Body of pancreas (tissue), 4 donors: Measurements from ENCODE around the gene LMNA. TPM values are rescaled to one million over a fixed set of nuclear protein-coding genes. Genes with fewer than 3 reads are reported as not detected.
A peak's percentile ranks its signal among the peaks of the same experiment; 100 is the strongest.

Experiments used
- ATAC-seq: fragments of 150-250 bp; one replicate; pipeline ENCODE4 v1.9.1; 2016
- DNase-seq, 4 donors: peaks; one replicate each; pipeline ENCODE4 v3.0.0-alpha.2; 2019
- H3K27ac ChIP-seq, 4 donors: fragments of 200-600 bp; sonication (generic); 1 replicate in 3 of 4; 2 replicates in 1 of 4; pipeline versions ENCODE4 v1.5.1 to v1.6.1; 2016 to 2019; ENCODE audit warnings: mild to moderate bottlenecking in 1 of 4, mixed read lengths in 1 of 4, moderate library complexity in 1 of 4
- H3K27me3 ChIP-seq, 2 donors: fragments of 200-600 bp; sonication (generic); one replicate each; pipeline ENCODE4 v1.6.0; 2016; ENCODE audit warnings: mild to moderate bottlenecking in 1 of 2
- H3K36me3 ChIP-seq, 2 donors: fragments of 200-600 bp; sonication (generic); replicated peaks in 1 of 2; 2 replicates each; pipeline ENCODE4 v1.5.1; 2016; ENCODE audit warnings: low read depth in 2 of 2; ENCODE audit not compliant: insufficient read depth in 1 of 2
- H3K4me1 ChIP-seq: fragments of 200-600 bp; sonication (generic); one replicate; pipeline ENCODE4 v1.6.0; 2016
- H3K4me3 ChIP-seq, 2 donors: fragments of 200-600 bp; sonication (generic); 1 replicate in 1 of 2; 2 replicates in 1 of 2; pipeline ENCODE4 v1.5.1; 2016 to 2019
- H3K9me3 ChIP-seq, 3 donors: fragments of 200-600 bp; sonication (generic); 1 replicate in 2 of 3; 2 replicates in 1 of 3; pipeline ENCODE4 v1.5.1; 2016
- POLR2A ChIP-seq, 3 donors: fragments of 450-650 bp; IDR thresholded peaks; one replicate each; pipeline ENCODE4 v1.6.1; 2016; ENCODE audit warnings: antibody characterized with exemption in 3 of 3, mild to moderate bottlenecking in 2 of 3
- WGBS, 2 donors: methylation state at CpG; one replicate each; pipeline ENCODE4 v1.1.5; 2017; 5-methylcytosine and 5-hydroxymethylcytosine counted together
- intact Hi-C: fragments of 100-400 bp; cut with DNase I; formaldehyde crosslinking; loops from one replicate; pipeline ENCODE4 v1.15.1; 2023
- total RNA-seq, 2 donors: library from RNA; depleted of rRNA; stranded (reverse); fragments of >200 nt; gene quantifications; one replicate each; pipeline ENCODE4 v1.1.0, GENCODE V29; 2016
- TF ChIP-seq, protein P1 (sequence below), 7 experiments: fragments of 450-650 bp in 4 of 7; fragments of 200-600 bp in 3 of 7; sonication (generic) in 3 of 7; IDR thresholded peaks; one replicate each; pipeline ENCODE4 v1.5.1; 2016 to 2019; ENCODE audit warnings: antibody characterized with exemption in 7 of 7

LMNA gene
- total RNA-seq, 2 donors from 2014 or later: 152 to 186 TPM

- TF ChIP-seq, protein P1, sequence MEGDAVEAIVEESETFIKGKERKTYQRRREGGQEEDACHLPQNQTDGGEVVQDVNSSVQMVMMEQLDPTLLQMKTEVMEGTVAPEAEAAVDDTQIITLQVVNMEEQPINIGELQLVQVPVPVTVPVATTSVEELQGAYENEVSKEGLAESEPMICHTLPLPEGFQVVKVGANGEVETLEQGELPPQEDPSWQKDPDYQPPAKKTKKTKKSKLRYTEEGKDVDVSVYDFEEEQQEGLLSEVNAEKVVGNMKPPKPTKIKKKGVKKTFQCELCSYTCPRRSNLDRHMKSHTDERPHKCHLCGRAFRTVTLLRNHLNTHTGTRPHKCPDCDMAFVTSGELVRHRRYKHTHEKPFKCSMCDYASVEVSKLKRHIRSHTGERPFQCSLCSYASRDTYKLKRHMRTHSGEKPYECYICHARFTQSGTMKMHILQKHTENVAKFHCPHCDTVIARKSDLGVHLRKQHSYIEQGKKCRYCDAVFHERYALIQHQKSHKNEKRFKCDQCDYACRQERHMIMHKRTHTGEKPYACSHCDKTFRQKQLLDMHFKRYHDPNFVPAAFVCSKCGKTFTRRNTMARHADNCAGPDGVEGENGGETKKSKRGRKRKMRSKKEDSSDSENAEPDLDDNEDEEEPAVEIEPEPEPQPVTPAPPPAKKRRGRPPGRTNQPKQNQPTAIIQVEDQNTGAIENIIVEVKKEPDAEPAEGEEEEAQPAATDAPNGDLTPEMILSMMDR (IDR thresholded peaks at IDR 0.05): no peak
- no peak for TF ChIP-seq POLR2A (IDR thresholded peaks at IDR 0.05)
- H3K4me3 ChIP-seq: no peak overlapping the region
- no peaks in the 10 kb centered on the region for H3K9me3 ChIP-seq
- no peaks in the 10 kb centered on the region for H3K36me3 ChIP-seq
- ATAC-seq (no peak), DNase-seq (no peak)
- peaks cover 21% of the 10 kb centered on the region for H3K4me1 ChIP-seq
- H3K27ac ChIP-seq: peak overlapping the region in 3 of 4 donors; percentile 24 to 60 (median 39)
- no peaks in the 10 kb centered on the region for H3K27me3 ChIP-seq
- 77 to 91% methylated on average over 7 to 9 of the region's 9 CpGs for WGBS, 2 donors
- intact Hi-C loops: loop anchor here (2.0 kb wide), 1 partner anchor 33 kb away; no protein-coding TSS in a partner anchor
Measured at GRCh38 chr1:156097499-156098178, 16.9 kb upstream of the LMNA start.

DNA sequence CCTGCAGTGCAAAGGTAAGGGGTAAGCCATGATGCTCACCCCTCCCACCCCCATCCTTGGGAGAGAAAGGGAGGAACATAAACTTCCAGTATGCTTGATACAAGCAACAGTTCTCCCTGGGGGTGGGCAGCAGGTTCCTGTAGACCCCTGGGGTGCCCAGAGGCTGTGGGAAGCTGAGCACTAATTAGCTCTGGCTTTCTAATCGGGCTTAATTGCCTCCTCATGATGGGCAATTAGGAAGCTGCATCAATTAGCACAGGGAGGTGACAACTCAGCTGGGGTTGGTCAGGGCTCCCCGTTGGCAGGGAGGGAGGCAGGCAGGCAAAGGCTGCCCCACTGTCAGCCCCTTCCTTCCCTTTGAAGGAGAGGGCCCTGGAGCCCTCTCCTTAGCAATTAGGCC, 15.7 kb upstream of the LMNA start:
- Histone ChIP-seq H3K9me3 (no peaks in the 10 kb centered on the region), H3K27ac (no peak overlapping the region), H3K4me1 (peaks cover 32% of the 10 kb centered on the region), H3K27me3 (no peaks in the 10 kb centered on the region), H3K4me3 (no peak overlapping the region), H3K36me3 (no peaks in the 10 kb centered on the region)
- no peak for DNase-seq
- no peak for ATAC-seq
- WGBS, 2 donors: 83% methylated on average over 2 of the region's 2 CpGs; no CpG with 5 or more reads in 1 of the 2 donors
- TF ChIP-seq, protein P1 (IDR thresholded peaks at IDR 0.05): no peak
- TF ChIP-seq POLR2A (IDR thresholded peaks at IDR 0.05): no peak
- intact Hi-C loops: no loop called here

- Histone ChIP-seq H3K36me3 (no peaks in the 10 kb centered on the region), H3K27ac (no peak overlapping the region), H3K4me1 (peaks cover 37% of the 10 kb centered on the region), H3K27me3 (no peaks in the 10 kb centered on the region), H3K4me3 (no peak overlapping the region), H3K9me3 (no peaks in the 10 kb centered on the region)
- ATAC-seq: no peak
- WGBS, 2 donors: 59 to 64% methylated on average over 3 of the region's 3 CpGs
- TF ChIP-seq POLR2A (IDR thresholded peaks at IDR 0.05): no peak
- TF ChIP-seq, protein P1 (IDR thresholded peaks at IDR 0.05): no peak
- intact Hi-C loops: no loop called here
- DNase-seq: no peak
Measured at GRCh38 chr1:156099282-156099681, 15.2 kb upstream of the LMNA start.

DNA sequence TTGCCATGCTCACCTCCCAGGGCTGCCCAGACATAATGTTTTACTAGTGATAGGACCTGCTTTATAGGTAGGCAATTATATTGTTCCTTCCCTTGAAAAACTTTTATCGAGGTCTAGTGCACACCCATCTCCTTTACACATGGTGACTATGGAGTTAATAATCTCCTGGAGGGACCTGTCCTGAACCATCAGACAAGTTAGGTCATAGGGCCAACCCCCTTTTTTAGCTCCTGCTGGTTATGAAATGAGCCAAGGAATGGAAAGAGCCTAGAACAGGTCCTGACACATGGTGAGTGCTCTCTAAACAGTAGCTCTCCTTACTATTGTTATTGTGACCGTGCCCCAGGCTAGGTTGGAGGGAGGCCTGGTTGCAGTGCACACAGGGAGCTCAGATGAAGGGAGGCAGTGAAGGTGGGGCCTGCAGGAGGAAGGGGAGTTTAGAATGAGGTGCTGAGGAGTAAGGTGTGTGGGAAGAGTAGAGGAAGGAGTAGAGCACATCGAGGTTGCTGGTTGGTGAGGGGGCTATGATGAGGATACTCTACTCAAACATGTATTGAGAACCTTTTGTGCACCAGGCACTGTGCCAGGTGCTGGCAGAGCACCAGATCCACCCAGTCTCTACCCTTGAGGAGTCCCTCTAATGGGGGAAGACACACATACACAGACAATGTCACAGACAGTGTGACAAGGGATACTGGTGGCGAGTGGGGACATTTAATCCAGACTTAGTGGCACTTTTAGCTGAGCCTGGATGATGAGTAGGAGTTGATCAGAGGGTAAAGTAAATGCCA, 14.1 kb upstream of the LMNA start:
- no peak for DNase-seq
- H3K4me1 ChIP-seq: peaks cover 48% of the 10 kb centered on the region

More for the DNA sequence above, 14.1 kb upstream of the LMNA start:
- H3K27ac ChIP-seq: no peak overlapping the region
- 52 to 53% methylated on average over 4 of the region's 4 CpGs for WGBS, 2 donors
- ATAC-seq: no peak
- no peaks in the 10 kb centered on the region for H3K27me3 ChIP-seq
- TF ChIP-seq POLR2A (IDR thresholded peaks at IDR 0.05): no peak
- TF ChIP-seq, protein P1 (IDR thresholded peaks at IDR 0.05): no peak
- intact Hi-C loops: no loop called here
- no peak overlapping the region for H3K4me3 ChIP-seq
- no peaks in the 10 kb centered on the region for H3K9me3 ChIP-seq
- H3K36me3 ChIP-seq: no peaks in the 10 kb centered on the region
